GM19324 (cell line): ENCODE data around the gene ABRACL.
"Not testable (repeated sequence)": the region's sequence is repeated elsewhere in the genome, so short reads cannot be mapped to it uniquely, and the experiment has no call there.

Experiments
- ATAC-seq: cut with Tn5 transposase; IDR thresholded peaks from one replicate; pipeline ENCODE4 v1.9.1; 2021; ENCODE audit warnings: mild to moderate bottlenecking, moderate library complexity; ENCODE audit not compliant: unreplicated experiment, low FRiP score

ABRACL gene, protein sequence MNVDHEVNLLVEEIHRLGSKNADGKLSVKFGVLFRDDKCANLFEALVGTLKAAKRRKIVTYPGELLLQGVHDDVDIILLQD

DNA sequence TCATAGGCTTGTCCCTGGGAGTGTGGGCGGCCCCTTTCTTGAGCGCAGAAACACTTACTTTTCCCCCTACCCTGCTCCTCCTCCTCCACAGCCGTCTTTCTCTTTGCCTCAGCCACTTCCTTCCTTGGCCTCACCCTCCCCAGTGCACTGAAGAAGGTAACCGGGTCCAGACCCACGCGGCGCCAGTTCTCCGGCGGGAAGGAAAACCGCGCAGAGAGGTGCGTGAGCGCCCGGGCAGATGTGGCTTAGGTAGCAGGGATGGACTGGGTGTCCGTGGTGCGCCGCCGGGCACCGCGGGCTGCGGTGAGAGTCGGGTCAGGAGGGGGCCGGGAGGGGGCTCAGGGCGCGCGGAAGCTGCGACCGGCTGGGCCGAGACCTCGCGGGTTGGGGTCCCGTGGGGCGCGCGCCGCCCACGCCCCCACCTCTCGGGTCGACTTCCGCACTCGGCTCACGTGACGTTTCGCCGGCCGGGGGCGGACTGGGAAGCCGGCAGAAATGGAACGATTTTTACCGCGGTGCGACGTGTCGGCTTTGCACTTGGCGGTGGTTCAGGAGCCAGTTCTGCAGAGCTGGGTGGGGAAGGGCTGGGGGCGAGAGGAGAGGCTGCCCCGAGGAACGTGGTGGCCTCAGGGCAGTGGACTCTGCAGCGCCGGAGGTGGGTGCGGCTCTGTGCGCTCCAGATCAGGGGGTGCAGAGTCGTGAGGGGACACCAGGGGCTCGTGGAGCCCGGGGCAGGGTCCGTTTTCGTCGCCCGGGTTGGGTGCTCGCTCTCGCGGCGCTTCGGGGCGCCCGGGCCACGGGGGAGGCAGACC is at the start of gene ABRACL:
Gene ABRACL, plus strand, starts transcription at position 88 of the 812 bp plus-strand sequence. CDS start 5,416 bp downstream, outside the sequence.
- peak; percentile 74 for ATAC-seq

DNA sequence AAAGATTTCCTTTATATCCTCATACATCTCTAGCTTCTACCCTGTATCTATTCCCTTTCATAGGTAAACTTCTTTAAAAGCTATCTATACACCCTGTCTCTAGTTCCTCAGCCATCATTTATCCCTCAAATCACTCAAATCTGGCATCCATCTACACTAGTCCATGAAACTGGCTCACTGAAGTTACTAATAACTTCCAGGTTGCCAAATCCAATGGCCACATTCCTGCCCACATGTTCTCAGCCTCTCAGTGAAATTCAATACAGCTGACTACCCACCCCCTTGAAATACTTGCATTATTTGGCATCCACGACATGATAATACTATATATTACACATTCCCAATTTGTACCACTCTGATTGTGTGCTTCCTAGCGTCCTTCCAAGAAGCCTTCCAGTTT is 49.2 kb upstream of the ABRACL start:
- no peak for ATAC-seq

DNA sequence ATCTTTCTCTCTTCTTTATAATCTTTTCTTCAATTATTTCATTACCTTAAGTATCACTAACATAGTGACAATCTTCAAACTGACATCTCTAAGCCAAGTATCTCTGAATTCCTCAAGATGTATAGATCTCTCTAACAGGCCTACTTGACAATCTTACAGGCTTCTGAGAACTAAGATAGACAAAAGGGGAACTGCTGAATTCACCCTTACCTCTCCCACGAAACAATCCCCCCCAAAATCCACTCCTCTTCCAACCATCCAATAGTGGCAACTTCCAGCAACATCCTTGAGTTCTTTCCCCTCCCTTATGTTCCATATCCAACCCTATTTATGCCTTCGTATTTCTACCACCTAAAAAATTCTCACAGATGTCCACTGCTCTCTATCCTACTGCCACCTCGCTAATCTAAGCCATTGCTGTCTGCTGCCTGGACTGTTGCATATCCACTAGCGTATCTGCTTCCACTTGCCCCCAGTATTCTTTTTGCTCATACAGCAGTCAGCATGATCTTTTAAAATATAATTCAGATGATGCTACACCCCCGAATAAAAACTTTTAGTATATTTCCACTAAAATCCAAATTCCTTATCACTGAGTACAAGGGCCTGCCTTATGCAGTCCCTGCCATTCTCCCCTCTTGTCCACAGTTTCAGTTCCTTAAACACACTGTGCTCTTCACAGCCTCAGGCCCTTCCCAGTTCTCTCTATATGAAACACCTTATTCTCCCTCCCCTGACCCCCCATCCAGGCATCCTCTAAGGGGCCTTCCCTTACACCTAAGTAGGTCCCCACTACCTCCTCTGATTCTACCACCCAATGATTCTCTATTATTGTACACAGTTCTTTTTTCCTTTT is 48.5 kb upstream of the ABRACL start:
- ATAC-seq, result no peak

DNA sequence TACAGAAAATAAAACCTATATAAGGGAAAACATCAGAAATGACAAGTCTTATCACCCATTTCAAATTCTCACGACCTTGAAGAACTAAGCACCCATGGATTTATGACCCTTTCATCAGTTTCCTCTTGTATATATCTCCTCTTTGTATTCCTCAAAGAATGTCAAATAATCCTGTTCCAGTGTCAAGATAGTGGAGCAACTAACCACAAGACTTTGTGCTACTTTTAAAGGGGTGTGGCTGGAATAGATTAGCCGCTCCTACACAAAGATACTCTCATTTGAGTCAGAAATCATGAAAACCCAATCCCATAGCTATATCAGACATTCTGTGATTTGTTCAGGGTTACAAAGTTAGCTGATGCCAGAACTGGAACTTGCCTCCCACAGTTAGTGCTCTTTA is 47.1 kb upstream of the ABRACL start:
- ATAC-seq, result no peak

DNA sequence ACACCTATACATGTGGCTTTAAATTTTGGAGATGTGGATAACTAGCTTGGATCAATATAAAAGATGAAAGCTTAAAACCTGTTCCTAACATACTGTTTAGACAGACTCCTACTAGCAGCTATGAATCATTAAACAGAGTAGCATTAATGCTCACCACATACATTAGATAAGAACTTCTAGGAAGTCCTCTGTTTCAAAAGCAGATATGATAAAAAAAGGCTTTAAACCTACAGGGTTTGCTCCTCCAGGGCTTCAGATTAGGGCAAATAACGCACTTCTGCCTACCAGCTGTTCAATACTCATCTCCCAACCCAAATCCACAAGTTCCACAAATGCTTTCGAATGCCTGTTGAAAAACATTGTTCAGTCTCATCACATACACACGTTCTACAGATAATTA is 42.0 kb upstream of the ABRACL start:
- no peak for ATAC-seq

DNA sequence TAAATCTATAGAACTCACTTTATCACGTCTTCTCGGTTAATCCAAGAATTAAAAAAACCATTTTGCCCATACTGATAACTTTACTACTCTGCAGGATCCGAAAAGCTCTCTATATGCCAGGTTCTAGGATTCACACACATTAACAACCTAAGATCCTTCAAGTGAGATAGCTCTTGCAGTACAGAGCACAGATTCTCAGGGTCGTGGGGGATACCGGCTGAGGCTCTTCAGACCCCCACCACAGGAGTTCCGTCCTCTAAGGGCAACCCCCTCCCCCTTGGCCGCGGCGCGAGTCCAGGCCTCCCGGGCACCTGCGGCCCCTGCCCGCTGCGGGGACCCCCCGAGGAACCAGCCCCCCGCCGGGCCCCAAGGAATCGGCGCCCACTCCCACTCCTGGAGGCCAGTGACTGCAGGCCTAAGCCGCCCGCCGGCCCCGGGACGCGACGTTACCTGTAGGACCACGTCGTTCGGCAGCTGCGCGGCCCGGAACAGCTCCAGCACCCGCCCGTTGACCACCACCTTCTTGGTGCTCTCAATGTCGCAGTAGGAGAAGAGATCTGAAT is 41.4 kb upstream of the ABRACL start:
- ATAC-seq, result no peak

DNA sequence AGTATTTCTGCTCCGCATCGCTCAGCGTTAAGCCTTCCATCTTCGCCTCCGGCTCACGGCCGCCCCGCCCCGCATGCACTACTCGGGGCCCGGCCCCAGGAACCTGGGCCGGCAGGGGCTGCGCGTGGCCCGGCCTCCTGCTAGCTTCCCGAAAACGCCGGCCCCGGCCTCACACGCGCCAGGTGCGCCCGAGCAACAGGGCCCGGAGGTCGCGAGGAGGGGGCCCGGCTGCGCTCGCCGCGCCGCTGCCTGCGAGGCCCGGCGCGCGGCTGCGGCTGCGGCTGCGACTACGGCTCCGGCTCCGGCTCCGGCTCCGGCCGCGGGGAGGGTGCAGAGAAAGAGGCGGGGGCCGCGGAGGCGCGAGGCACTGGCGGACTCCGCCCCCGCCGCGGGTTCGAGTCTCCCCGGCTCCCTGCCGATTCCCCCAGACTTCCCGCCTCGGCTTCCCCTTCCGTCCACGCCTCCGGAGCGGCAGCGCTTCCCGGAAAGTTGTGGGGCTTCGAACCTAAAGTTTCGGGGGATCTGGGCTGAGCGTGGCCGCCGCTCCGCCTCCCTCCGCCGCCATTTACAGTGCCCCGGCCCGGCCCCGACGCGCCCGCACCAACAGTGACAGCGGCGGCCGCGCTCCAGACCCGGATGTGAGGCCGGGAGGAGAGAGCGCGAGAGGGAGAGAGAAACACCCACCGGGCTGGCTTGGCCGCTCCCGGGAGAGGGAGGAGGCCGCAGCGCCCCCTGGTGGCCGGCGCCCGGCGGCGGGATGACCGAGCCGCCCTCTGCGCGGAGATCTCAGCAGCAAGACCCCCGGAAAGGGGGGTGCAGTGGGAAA is 40.7 kb upstream of the ABRACL start, which contains the start of gene REPS1:
Gene REPS1, minus strand, starts transcription at position 611 of the 826 bp plus-strand sequence. Its CDS starts 571 bp downstream, at position 40.
- ATAC-seq, result peak; percentile 97

DNA sequence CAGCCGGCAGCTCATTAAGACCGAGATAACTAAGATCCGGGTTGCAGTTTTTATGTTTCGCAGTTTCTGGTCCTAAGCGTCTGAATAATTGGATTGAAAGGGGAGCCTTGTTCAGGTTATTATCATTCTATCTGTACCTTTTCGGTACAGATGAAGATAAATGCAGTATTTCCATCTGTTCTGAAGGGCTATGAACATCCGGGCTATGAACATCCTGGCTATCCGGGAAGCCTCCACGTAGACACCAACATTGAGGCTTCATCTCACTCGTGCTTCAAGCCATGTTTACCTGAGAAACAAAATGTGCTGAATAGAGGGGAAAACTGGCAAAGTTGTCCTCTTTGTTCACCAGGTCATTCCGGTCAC is 40.1 kb upstream of the ABRACL start:
- ATAC-seq, result peak; percentile 8

DNA sequence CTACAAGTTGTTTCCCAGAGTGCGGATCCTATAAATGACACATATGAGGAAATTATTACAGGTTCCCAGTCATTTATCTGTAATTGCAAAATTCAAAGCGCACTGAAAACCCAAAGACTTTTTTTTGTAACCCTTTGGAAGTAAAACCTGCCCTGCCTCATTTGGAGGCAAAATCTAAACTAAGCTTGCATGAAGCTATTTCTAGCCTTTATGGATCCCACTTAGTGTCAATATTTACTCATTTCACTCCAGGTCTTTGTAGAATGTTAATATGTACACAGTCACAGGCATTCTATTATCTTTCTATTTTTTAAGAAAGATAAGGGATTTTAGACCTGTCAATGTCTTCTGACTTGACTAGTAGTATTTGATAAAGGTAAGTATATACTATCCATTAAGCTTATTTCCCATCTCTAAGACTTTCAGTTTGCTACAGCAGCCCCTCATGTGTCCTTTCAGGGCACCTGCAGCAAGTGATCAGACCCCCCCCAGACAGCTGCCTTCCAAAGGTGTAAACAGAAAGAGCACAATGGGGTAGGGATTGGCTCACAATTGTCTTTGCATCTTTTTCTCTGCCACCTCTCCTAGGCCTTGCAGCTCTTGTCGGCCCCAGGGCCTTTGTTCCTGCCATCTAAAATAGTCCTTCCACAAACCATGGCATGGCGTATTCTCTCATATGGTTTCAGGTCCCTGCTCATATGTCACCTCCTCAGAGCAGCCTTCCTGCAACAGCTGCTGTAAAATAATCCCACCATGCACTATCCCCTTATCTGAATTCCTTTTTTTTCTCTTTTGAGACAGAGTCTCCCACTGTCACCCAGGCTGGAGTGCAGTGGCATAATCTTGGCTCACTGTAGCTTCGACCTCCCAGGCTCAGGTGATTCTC is 39.2 kb upstream of the ABRACL start:
- no peak for ATAC-seq

DNA sequence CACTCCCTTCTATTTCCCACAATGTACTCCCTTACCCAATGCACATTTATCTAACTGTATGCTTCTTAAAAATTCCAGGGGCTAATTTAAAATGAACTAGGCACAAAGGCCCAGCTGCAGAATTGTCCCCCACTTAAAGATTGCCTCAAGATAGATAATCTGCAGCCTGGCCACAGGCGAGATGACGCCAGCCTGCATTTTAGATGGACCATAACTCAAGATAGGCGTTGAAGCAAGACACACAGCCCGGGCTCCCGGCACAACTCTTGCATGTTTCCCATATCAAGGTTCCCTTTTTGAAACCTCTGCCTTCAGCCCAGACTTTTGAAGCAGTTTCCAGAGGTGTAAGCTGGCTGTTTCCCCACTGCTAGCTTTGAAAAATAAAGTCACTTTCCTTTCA is 37.3 kb upstream of the ABRACL start:
- no peak for ATAC-seq

DNA sequence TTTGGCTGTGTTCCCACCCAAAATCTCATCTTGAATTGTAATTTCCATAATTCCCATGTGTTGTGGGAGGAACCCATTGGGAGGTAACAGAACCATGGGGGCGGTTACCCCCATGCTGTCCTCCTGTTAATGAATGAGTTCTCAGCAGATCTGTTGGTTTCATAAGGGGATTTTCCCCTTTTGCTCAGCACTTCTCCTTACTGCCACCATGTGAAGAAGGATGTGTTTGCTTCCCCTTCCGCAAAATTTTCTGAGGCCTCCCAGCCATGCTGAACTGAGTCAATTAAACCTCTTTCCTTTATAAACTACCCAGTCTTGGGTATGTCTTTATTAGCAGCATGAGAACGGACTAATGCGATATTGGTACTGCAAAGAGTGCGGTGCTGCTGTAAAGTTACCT is 35.6 kb upstream of the ABRACL start:
- not testable (repeated sequence) for ATAC-seq

DNA sequence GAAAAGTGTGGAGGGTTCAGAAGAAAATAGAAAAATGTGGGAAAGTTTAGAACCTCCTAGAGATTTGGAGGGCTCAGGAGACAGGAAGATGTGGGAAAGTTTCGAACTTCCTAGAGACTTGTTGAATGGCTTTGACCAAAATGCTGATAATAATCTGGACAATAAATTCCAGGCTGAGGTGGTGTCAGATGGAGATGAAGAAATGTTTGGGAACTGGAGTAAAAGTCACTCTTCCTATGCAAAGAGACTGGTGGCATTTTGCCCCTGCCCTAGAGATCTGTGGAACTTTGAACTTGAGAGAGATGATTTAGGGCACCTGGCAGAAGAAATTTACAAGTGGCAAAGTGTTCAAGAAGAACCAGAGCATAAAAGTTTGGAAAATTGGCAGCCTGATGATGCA is 35.1 kb upstream of the ABRACL start:
- not testable (repeated sequence) for ATAC-seq

DNA sequence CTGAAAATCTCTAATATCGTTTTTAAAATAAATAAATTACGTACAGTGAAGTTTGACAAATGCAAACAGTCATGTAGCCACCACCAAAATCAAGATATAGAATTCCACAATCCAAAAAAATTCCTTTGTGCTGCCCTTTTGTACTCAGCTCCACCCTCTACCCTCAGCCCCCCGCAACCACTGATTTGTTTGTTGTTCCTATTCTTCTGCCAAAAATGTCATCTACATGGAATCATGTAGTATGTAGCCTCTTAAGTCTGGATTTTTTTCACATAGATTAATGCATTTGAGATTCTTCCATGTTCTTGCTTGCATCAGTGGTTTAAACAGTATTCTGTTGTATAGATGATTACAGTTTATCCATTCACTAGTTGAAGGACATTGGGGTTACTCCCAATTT is 32.0 kb upstream of the ABRACL start:
- ATAC-seq, result no peak

DNA sequence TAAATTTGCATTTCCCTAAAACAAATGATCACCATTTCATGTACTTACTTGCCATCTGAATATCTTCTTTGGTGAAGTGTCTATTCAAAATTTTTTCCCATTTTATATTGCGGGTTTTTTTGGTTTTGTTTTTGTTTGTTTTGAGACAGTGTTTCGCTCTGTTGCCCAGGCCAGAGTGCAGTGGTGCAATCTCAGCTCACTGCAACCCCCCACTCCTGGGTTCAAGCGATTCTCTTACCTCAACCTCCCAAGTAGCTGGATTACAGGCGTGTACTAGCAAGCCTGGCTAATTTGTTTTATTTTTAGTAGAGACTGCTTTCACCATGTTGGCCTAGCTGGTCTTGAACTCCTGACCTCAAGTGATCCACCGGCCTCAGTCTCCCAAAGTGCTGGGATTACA is 31.4 kb upstream of the ABRACL start:
- no peak for ATAC-seq

DNA sequence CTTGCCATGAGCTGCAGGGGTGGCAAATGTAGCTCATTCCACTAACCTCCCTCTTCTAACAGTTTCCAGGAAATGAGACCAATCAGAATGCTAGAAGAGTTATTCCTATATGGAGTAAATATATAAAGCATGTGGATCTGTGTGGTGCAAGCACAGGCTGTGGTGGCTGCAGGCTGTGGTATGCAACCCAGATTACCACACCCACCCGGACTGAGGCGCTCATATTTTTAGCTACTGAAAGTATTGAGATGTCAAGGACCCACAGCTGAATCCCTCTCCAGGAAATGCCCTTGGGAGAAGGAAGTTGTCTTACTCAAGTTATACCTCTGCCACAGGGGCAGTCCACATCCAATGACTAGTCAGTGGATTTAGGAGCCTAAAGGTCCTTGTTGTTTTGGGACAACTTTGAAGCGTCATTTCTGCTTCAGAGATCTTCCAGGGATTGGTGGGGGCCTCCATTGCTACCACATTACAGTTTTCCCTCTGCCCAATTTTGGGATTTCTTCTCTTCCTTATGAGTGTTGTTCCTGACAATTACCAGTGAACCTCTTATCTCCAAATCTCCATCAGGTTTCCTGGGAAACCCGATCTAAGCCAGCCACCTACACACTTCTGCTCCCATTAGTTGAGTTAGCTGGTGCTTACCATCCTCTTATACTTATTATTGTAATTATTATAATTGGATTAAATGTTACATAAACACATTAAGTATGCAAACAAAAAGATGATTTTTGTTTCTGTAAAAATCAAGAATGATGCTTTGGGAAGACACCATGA is 28.4 kb upstream of the ABRACL start:
- ATAC-seq, result no peak

DNA sequence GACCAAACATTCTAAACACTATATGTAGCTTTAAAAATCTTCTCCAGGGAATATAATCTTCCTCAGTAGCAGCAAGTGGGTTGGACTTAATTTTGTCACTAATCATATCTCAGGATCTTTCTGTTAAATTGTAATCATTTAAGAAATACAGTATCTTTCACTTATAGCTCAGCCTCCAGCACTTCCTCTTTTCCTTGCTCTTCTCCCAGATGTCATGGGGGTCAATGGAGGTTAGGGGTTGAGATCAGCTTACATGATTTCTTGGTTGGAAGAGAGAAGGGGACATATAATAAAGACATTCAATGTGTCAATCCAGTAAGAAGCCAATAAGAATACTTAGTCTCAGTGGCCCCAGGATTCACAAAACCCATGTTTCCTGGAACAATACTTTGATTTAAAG is 24.8 kb upstream of the ABRACL start:
- ATAC-seq, result no peak

DNA sequence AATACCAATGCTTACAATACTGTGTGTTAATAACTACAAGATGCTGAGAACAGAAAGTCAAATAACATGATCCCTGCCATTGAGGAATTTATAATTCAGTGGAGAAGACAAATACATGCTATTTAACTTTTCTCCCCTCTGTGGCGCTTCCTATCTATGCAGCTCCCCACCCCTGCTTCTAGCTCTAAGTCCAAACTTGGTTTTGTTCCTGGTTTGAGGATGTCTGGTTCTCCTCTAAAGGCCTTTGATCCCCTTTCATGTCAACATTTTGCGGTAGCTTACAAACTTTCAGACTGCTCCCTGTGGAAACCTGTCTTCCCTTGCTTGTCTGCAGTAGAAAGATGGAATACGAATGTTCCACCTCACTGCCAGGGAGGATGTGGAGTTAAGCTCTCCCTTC is 22.1 kb upstream of the ABRACL start:
- no peak for ATAC-seq

DNA sequence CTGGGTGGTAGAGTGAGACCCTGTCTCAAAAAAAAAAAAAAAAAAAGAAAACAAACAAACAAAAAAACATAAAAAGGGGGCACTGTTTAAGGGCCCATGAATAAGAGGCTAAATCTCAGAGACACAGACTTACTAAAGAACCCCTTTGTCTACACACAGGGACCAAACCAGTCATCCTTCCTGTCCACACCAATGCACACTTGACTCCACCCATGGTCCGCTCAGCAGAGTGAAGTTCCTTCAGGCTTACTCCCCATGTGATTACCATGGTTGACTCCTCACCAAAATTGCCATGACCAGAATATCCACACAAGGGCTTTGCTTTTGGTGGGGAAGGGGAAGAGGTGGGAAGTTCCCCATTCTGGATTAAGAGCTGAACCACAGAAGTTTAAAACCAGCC is 21.1 kb upstream of the ABRACL start:
- no peak for ATAC-seq

DNA sequence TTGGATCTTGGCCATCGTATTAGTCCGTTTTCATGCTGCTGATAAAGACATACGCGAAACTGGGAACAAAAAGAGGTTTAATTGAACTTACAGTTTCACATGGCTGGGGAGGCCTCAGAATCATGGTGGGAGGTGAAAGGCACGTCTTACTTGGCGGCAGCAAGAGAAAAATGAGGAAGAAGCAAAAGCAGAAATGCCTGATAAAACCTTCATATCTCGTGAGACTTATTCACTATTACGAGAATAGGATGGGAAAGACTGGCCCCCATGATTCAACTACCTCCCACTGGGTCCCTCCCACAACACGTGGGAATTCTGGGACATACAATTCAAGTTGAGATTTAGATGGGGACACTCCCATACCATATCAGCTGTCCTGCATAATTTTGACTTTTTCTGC is 20.4 kb upstream of the ABRACL start:
- ATAC-seq, result no peak
